Dedifferentiated amniotic fluid mesenchymal stem cell (primary cell): Measurements from ENCODE around the gene ALPK3.
A peak's percentile ranks its signal among the peaks of the same experiment; 100 is the strongest.

Experiments
- DNase-seq: peaks from one replicate; pipeline ENCODE4 v3.0.0-alpha.2; 2016; ENCODE audit errors: extremely low spot score

The ALPK3 gene

GRCh38 chr15:84845631-84846030, 28.5 kb downstream of the ALPK3 start:
- DNase-seq = peak; percentile 29

- DNase-seq = no peak
Measured at GRCh38 chr15:84846269-84846668, 29.1 kb downstream of the ALPK3 start.

- DNase-seq = no peak
Measured at GRCh38 chr15:84847382-84847781, 30.2 kb downstream of the ALPK3 start.

- no peak for DNase-seq
Measured at GRCh38 chr15:84852212-84852611, 35.1 kb downstream of the ALPK3 start.

GRCh38 chr15:84855136-84855535, 38.0 kb downstream of the ALPK3 start:
- DNase-seq = no peak

GRCh38 chr15:84855765-84856164, 38.6 kb downstream of the ALPK3 start:
- no peak for DNase-seq

- DNase-seq = no peak
Measured at GRCh38 chr15:84856731-84857417, 39.7 kb downstream of the ALPK3 start.

- DNase-seq = no peak
Measured at GRCh38 chr15:84857418-84858004, 40.4 kb downstream of the ALPK3 start.

- DNase-seq = no peak
Measured at GRCh38 chr15:84858231-84858630, 41.1 kb downstream of the ALPK3 start.

GRCh38 chr15:84859144-84859543, 42.0 kb downstream of the ALPK3 start:
- DNase-seq = no peak

GRCh38 chr15:84859651-84860050, 42.5 kb downstream of the ALPK3 start:
- no peak for DNase-seq

GRCh38 chr15:84861781-84862180, 44.6 kb downstream of the ALPK3 start:
- DNase-seq = no peak

- no peak for DNase-seq
Measured at GRCh38 chr15:84862214-84862975, 45.2 kb downstream of the ALPK3 start.

- DNase-seq = no peak
Measured at GRCh38 chr15:84863565-84864443, 46.6 kb downstream of the ALPK3 start.

- DNase-seq = no peak
Measured at GRCh38 chr15:84864444-84864795, 47.3 kb downstream of the ALPK3 start.

- no peak for DNase-seq
Measured at GRCh38 chr15:84865074-84865569, 48.0 kb downstream of the ALPK3 start.

- DNase-seq = no peak
Measured at GRCh38 chr15:84868037-84868880, 51.1 kb downstream of the ALPK3 start.

- no peak for DNase-seq
Measured at GRCh38 chr15:84869510-84869909, 52.4 kb downstream of the ALPK3 start.

- no peak for DNase-seq
Measured at GRCh38 chr15:84871428-84871985, 54.4 kb downstream of the ALPK3 start.

GRCh38 chr15:84872009-84872910, 55.1 kb downstream of the ALPK3 start:
- no peak for DNase-seq
